A673 (cell line): ENCODE results near the gene AGAP1.

ENCODE experiments used
- CTCF ChIP-seq: fragments of 300-800, 200-600 bp; sonication (generic); conservative IDR thresholded peaks from 2 replicates; pipeline ENCODE4 v1.5.1; 2017; ENCODE audit warnings: low read depth, mild to moderate bottlenecking, antibody characterized with exemption, low read length, moderate library complexity, mixed read lengths
- EZH2 ChIP-seq: fragments of 200-600 bp; sonication (generic); IDR thresholded peaks from 2 replicates; pipeline ENCODE4 v1.6.1; 2017; ENCODE audit warnings: borderline replicate concordance, low read depth, mild to moderate bottlenecking, mixed read lengths, antibody characterized with exemption, low read length; ENCODE audit not compliant: poor library complexity, severe bottlenecking

GRCh38 chr2:235623752-235624151, 129.9 kb downstream of the AGAP1 start:
- TF ChIP-seq CTCF (no peak), EZH2 (no peak)
